Loucy (cell line): Measurements from ENCODE around the gene PRUNE2.

Experiments used
- H2AFZ ChIP-seq: fragments of 200-600 bp; sonication (generic); 2 replicates; pipeline ENCODE4 v1.6.0; 2016; ENCODE audit warnings: antibody characterized with exemption, mild to moderate bottlenecking, low read length, moderate library complexity
- H3F3A ChIP-seq: fragments of 200-600 bp; 2 replicates; pipeline ENCODE4 v1.6.0; 2016; ENCODE audit warnings: antibody characterized with exemption, low read depth, mild to moderate bottlenecking
- H3K27me3 ChIP-seq: fragments of 200-600 bp; sonication (generic); 2 replicates; pipeline ENCODE4 v1.6.1; 2014; ENCODE audit warnings: low read length, mild to moderate bottlenecking; ENCODE audit not compliant: insufficient read depth, poor library complexity, severe bottlenecking
- H3K36me3 ChIP-seq: fragments of 200-600 bp; sonication (generic); 2 replicates; pipeline ENCODE4 v1.6.1; 2016; ENCODE audit warnings: low read length; ENCODE audit not compliant: insufficient read depth
- H3K4me1 ChIP-seq: fragments of 200-600 bp; sonication (generic); 2 replicates; pipeline ENCODE4 v1.5.1; 2014; ENCODE audit warnings: low read length, mild to moderate bottlenecking; ENCODE audit not compliant: insufficient read depth, poor library complexity, severe bottlenecking
- H3K4me2 ChIP-seq: fragments of 200-600 bp; sonication (generic); 2 replicates; pipeline ENCODE4 v1.6.0; 2014; ENCODE audit warnings: antibody characterized with exemption, low read length, low read depth, mild to moderate bottlenecking; ENCODE audit not compliant: poor library complexity, severe bottlenecking
- H3K4me3 ChIP-seq: fragments of 200-600 bp; sonication (generic); 2 replicates; pipeline ENCODE4 v1.5.1; 2014; ENCODE audit warnings: low read length, mild to moderate bottlenecking, mixed read lengths; ENCODE audit not compliant: poor library complexity, severe bottlenecking
- H3K79me2 ChIP-seq: fragments of 200-600 bp; sonication (generic); 2 replicates; pipeline ENCODE4 v1.6.1; 2014; ENCODE audit warnings: low read length; ENCODE audit not compliant: insufficient read depth
- H3K9ac ChIP-seq: fragments of 200-600 bp; sonication (generic); 2 replicates; pipeline ENCODE4 v1.6.0; 2014; ENCODE audit warnings: mild to moderate bottlenecking, low read depth, low read length, moderate library complexity; ENCODE audit not compliant: poor library complexity, severe bottlenecking
- H3K9me2 ChIP-seq: fragments of 200-600 bp; sonication (generic); replicated peaks from 2 replicates; pipeline ENCODE4 v1.6.1; 2016; ENCODE audit warnings: low read depth, low read length, mixed read lengths
- H3K9me3 ChIP-seq: fragments of 200-600 bp; sonication (generic); 2 replicates; pipeline ENCODE4 v1.6.1; 2014; ENCODE audit warnings: mild to moderate bottlenecking, antibody characterized with exemption, low read length, low read depth; ENCODE audit not compliant: insufficient read depth
- H4K20me1 ChIP-seq: fragments of 200-600 bp; sonication (generic); 2 replicates; pipeline ENCODE4 v1.6.0; 2014; ENCODE audit warnings: antibody characterized with exemption, low read length, mild to moderate bottlenecking; ENCODE audit not compliant: insufficient read depth, poor library complexity, severe bottlenecking
- EZH2phosphoT487 ChIP-seq: fragments of 200-600 bp; IDR thresholded peaks from 2 replicates; pipeline ENCODE4 v1.6.1; 2018; ENCODE audit warnings: antibody characterized with exemption, mild to moderate bottlenecking, moderate library complexity, borderline replicate concordance
- TF ChIP-seq, protein P1 (sequence below): fragments of 200-600 bp; sonication (generic); conservative IDR thresholded peaks from 2 replicates; pipeline ENCODE4 v1.5.1; 2014; ENCODE audit warnings: mild to moderate bottlenecking, antibody characterized with exemption, low read length

Gene PRUNE2

DNA sequence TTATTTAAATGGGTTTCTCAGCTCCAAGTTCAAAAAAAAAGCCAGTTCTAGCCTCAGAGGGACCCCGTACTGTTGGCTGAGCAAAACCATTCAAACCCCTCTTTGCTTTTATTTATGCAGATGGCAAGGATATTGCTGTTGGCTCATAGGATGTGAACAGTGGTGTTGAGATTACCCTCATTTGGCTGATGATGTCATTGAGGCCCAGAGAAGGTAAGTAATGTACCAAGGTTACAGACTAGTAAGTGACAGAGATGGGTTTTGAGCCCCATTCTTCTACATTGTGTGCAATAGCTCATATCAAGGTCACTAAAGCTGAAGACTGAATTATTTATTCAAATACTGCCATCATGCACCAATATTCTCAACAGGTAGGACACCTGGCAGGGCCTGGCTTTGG lies 263.8 kb downstream of the PRUNE2 start:
- Histone ChIP-seq H3K9me2 (no peaks in the 10 kb centered on the region), H4K20me1 (no peaks in the 10 kb centered on the region), H3K36me3 (peaks cover 9% of the 10 kb centered on the region; the same call in 1 of the 2 replicates), H3K4me3 (no peak overlapping the region), H3K9ac (peak overlapping the region; percentile 9), H3K4me2 (no peak overlapping the region), H3K27me3 (no peaks in the 10 kb centered on the region), H3K9me3 (no peaks in the 10 kb centered on the region), H3K4me1 (peaks cover 68% of the 10 kb centered on the region), H3F3A (no peaks in the 10 kb centered on the region), H2AFZ (no peak overlapping the region), H3K79me2 (peaks cover 21% of the 10 kb centered on the region)
- TF ChIP-seq, protein P1, sequence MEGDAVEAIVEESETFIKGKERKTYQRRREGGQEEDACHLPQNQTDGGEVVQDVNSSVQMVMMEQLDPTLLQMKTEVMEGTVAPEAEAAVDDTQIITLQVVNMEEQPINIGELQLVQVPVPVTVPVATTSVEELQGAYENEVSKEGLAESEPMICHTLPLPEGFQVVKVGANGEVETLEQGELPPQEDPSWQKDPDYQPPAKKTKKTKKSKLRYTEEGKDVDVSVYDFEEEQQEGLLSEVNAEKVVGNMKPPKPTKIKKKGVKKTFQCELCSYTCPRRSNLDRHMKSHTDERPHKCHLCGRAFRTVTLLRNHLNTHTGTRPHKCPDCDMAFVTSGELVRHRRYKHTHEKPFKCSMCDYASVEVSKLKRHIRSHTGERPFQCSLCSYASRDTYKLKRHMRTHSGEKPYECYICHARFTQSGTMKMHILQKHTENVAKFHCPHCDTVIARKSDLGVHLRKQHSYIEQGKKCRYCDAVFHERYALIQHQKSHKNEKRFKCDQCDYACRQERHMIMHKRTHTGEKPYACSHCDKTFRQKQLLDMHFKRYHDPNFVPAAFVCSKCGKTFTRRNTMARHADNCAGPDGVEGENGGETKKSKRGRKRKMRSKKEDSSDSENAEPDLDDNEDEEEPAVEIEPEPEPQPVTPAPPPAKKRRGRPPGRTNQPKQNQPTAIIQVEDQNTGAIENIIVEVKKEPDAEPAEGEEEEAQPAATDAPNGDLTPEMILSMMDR, result no peak
- TF ChIP-seq EZH2phosphoT487, result no peak

DNA sequence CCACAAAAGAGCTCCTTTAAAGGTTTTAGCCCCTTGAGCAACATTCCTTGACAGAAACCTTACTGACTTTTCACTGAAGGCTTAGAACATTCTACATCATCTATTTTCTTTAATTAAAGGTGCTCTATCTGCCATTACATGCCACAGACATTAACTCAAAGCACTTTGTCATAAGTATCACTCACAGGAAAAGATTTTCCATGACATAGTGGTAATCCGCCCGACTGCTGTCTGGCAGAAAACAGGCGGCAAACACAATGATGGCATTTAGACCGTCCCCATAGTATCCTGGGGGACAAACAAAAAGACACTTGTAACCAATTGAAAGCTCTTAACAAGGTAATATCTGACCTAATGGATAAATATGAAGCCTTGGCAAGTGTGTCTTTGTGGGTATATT lies 267.9 kb downstream of the PRUNE2 start:
- Histone ChIP-seq H3K79me2 (peaks cover 10% of the 10 kb centered on the region; the same call in 1 of the 2 replicates), H3K9ac (peak overlapping the region; percentile 2), H3K4me3 (no peak overlapping the region), H3F3A (no peaks in the 10 kb centered on the region), H4K20me1 (no peaks in the 10 kb centered on the region), H3K4me1 (peaks cover 65% of the 10 kb centered on the region), H3K27me3 (no peaks in the 10 kb centered on the region), H3K9me2 (no peaks in the 10 kb centered on the region), H3K36me3 (peaks cover 16% of the 10 kb centered on the region; the same call in 1 of the 2 replicates), H3K9me3 (no peaks in the 10 kb centered on the region), H2AFZ (no peak overlapping the region), H3K4me2 (peak overlapping the region; percentile 48)
- TF ChIP-seq, protein P1, result no peak
- no peak for TF ChIP-seq EZH2phosphoT487

DNA sequence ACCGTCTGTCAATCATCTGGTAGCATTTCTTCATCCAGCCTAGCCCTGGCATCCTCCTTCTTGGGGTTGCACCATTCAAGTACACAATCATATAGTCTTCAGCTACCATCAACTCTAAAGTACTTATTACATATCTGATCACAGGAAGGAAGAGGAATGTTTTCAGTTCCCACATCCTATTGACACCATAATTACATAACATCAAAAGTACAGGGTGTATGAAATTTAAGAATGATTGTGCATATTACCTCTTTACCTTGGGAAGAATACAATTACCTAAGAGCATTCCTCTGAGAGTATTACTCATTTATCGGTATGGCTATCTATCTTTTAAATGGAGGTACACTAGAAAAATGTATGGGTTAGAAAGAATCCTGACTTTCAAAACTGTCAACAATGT lies 268.5 kb downstream of the PRUNE2 start:
- Histone ChIP-seq H3K9ac (peak overlapping the region; percentile 2), H4K20me1 (no peaks in the 10 kb centered on the region), H3K4me3 (peak overlapping the region; percentile 9), H2AFZ (no peak overlapping the region), H3F3A (no peaks in the 10 kb centered on the region), H3K9me2 (no peaks in the 10 kb centered on the region), H3K4me1 (peaks cover 64% of the 10 kb centered on the region), H3K27me3 (no peaks in the 10 kb centered on the region), H3K4me2 (peak overlapping the region; percentile 48), H3K36me3 (peaks cover 16% of the 10 kb centered on the region; the same call in 1 of the 2 replicates), H3K79me2 (peaks cover 13% of the 10 kb centered on the region; the same call in 1 of the 2 replicates), H3K9me3 (no peaks in the 10 kb centered on the region)
- TF ChIP-seq, protein P1, result no peak
- TF ChIP-seq EZH2phosphoT487, result no peak
